Upper lobe of left lung (tissue), 4 donors: Measurements from ENCODE around the gene CETP.

ENCODE experiments used
- EP300 ChIP-seq, 4 donors: sonication (generic); formaldehyde crosslinking; IDR thresholded peaks; one replicate each; pipeline ENCODE4 v1.5.1; 2017; ENCODE audit warnings: antibody characterized with exemption in 4 of 4, control low read depth in 2 of 4
- POLR2A ChIP-seq, 4 donors: fragments of 450-650 bp; IDR thresholded peaks; one replicate each; pipeline ENCODE4 v1.5.1; 2016 to 2017; ENCODE audit warnings: antibody characterized with exemption in 4 of 4, mild to moderate bottlenecking in 2 of 4
- POLR2AphosphoS5 ChIP-seq, 2 donors: sonication (generic); formaldehyde crosslinking; IDR thresholded peaks; one replicate each; pipeline ENCODE4 v1.5.1; 2017; ENCODE audit warnings: antibody characterized with exemption in 2 of 2
- TF ChIP-seq, protein P1 (sequence below), 6 experiments: fragments of 450-650 bp in 4 of 6; fragments of 200-600 bp in 2 of 6; sonication (generic) in 2 of 6; IDR thresholded peaks; one replicate each; pipeline ENCODE4 v1.5.1; 2016 to 2019; ENCODE audit warnings: antibody characterized with exemption in 6 of 6

GRCh38 chr16:57027067-57027466, 65.3 kb downstream of the CETP start:
- TF ChIP-seq, protein P1, sequence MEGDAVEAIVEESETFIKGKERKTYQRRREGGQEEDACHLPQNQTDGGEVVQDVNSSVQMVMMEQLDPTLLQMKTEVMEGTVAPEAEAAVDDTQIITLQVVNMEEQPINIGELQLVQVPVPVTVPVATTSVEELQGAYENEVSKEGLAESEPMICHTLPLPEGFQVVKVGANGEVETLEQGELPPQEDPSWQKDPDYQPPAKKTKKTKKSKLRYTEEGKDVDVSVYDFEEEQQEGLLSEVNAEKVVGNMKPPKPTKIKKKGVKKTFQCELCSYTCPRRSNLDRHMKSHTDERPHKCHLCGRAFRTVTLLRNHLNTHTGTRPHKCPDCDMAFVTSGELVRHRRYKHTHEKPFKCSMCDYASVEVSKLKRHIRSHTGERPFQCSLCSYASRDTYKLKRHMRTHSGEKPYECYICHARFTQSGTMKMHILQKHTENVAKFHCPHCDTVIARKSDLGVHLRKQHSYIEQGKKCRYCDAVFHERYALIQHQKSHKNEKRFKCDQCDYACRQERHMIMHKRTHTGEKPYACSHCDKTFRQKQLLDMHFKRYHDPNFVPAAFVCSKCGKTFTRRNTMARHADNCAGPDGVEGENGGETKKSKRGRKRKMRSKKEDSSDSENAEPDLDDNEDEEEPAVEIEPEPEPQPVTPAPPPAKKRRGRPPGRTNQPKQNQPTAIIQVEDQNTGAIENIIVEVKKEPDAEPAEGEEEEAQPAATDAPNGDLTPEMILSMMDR (IDR thresholded peaks at IDR 0.05): no peak
- TF ChIP-seq POLR2A (IDR thresholded peaks at IDR 0.05) (no peak), POLR2AphosphoS5 (IDR thresholded peaks at IDR 0.05) (no peak), EP300 (IDR thresholded peaks at IDR 0.05) (no peak)
